Vagina (tissue), 2 donors: ENCODE data around the gene PITRM1. TPM values are rescaled to one million over a fixed set of nuclear protein-coding genes. Genes with fewer than 3 reads are reported as not detected.

Experiments used
- DNase-seq, 2 donors: peaks; one replicate each; pipeline ENCODE4 v3.0.0-alpha.2; 2017; ENCODE audit errors: extremely low spot score in 2 of 2
- H3K27ac ChIP-seq: fragments of 200-600 bp; sonication (generic); one replicate; pipeline ENCODE4 v1.5.1; 2019
- H3K27me3 ChIP-seq: fragments of 200-600 bp; sonication (generic); one replicate; pipeline ENCODE4 v1.5.1; 2019
- H3K36me3 ChIP-seq, 2 donors: fragments of 200-600 bp; sonication (generic); one replicate each; pipeline ENCODE4 v1.5.1; 2017 to 2019
- H3K4me1 ChIP-seq: fragments of 200-600 bp; sonication (generic); one replicate; pipeline ENCODE4 v1.5.1; 2019
- H3K4me3 ChIP-seq, 2 donors: fragments of 200-600 bp; sonication (generic); 1 replicate in 1 of 2; 2 replicates in 1 of 2; pipeline ENCODE4 v1.5.1; 2016 to 2019
- H3K9me3 ChIP-seq: fragments of 200-600 bp; sonication (generic); one replicate; pipeline ENCODE4 v1.5.1; 2019
- POLR2A ChIP-seq, 2 donors: fragments of 450-650 bp; IDR thresholded peaks; one replicate each; pipeline ENCODE4 v1.6.1; 2017; ENCODE audit warnings: antibody characterized with exemption in 2 of 2, mild to moderate bottlenecking in 2 of 2, moderate library complexity in 2 of 2
- POLR2AphosphoS5 ChIP-seq, 2 donors: sonication (generic); formaldehyde crosslinking; IDR thresholded peaks; one replicate each; pipeline ENCODE4 v1.9.0; 2017; ENCODE audit warnings: antibody characterized with exemption in 2 of 2, mild to moderate bottlenecking in 2 of 2, low read depth in 1 of 2; ENCODE audit not compliant: insufficient read depth in 1 of 2
- intact Hi-C: fragments of 100-400 bp; cut with DNase I; formaldehyde crosslinking; loops from one replicate; pipeline ENCODE4 v1.15.1; 2023
- total RNA-seq: library from RNA; depleted of rRNA; stranded (reverse); fragments of >200 nt; gene quantifications from one replicate; pipeline ENCODE4 v1.2.3, GENCODE V29; 2016
- TF ChIP-seq, protein P1 (sequence below), 3 experiments: fragments of 450-650 bp in 2 of 3; fragments of 200-600 bp in 1 of 3; sonication (generic) in 1 of 3; IDR thresholded peaks; one replicate each; pipeline ENCODE4 v1.5.1; 2017 to 2019; ENCODE audit warnings: antibody characterized with exemption in 3 of 3, mild to moderate bottlenecking in 2 of 3, moderate library complexity in 2 of 3

Gene PITRM1
- total RNA-seq, 1 donor from 2014 or later = 58.9 TPM

DNA sequence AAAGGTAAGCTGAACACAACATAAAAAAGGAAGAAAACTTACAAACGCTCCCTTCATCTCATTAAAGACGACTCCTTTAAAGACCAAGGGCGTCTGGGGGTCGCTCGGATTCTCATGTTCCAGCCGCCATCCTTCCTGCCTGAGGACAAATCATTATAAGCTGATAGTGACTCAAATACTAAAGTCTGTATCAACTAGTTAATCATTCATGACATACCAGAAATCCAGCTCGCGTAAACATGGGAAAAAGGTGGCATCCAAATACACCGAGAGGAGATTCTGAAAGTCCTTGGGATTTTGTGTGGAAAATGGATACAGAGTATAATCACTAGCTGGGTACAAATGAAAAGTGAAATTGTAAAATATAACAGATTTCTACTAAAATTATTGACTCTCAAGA lies 7.4 kb downstream of the PITRM1 start:
- no peak overlapping the region for H3K27ac ChIP-seq
- H3K36me3 ChIP-seq = peaks cover 2 to 87% of the 10 kb centered on the region in 2 donors
- intact Hi-C loops = no loop called here
- no peak overlapping the region for H3K4me3 ChIP-seq
- H3K4me1 ChIP-seq = no peaks in the 10 kb centered on the region
- H3K27me3 ChIP-seq = no peaks in the 10 kb centered on the region
- H3K9me3 ChIP-seq = no peaks in the 10 kb centered on the region
- no peak for DNase-seq
- TF ChIP-seq, protein P1, sequence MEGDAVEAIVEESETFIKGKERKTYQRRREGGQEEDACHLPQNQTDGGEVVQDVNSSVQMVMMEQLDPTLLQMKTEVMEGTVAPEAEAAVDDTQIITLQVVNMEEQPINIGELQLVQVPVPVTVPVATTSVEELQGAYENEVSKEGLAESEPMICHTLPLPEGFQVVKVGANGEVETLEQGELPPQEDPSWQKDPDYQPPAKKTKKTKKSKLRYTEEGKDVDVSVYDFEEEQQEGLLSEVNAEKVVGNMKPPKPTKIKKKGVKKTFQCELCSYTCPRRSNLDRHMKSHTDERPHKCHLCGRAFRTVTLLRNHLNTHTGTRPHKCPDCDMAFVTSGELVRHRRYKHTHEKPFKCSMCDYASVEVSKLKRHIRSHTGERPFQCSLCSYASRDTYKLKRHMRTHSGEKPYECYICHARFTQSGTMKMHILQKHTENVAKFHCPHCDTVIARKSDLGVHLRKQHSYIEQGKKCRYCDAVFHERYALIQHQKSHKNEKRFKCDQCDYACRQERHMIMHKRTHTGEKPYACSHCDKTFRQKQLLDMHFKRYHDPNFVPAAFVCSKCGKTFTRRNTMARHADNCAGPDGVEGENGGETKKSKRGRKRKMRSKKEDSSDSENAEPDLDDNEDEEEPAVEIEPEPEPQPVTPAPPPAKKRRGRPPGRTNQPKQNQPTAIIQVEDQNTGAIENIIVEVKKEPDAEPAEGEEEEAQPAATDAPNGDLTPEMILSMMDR (IDR thresholded peaks at IDR 0.05) = no peak
- no peak for TF ChIP-seq POLR2AphosphoS5 (IDR thresholded peaks at IDR 0.05; ENCODE audit: insufficient read depth in 1 of 2, low read depth in 1 of 2)
- TF ChIP-seq POLR2A (IDR thresholded peaks at IDR 0.05) = no peak

DNA sequence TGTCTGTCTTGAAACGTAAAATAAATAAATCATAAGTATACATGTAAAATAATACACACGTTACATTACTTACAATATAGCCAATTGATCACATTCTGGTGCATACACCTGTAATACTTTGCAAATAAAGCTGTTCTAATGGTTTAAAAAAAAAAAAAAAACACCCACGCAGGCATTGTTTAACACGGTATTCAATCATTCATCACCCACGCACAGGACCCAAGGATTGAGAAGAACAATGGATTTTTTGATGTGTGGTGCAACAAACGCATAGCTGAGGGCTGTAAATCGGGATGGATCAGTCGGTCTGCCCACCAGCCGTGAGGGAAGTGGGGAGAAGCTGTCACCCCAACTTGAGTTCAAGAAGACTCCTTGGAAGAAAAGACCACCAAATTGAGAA lies 8.7 kb downstream of the PITRM1 start:
- H3K4me3 ChIP-seq = no peak overlapping the region
- intact Hi-C loops = no loop called here

DNA sequence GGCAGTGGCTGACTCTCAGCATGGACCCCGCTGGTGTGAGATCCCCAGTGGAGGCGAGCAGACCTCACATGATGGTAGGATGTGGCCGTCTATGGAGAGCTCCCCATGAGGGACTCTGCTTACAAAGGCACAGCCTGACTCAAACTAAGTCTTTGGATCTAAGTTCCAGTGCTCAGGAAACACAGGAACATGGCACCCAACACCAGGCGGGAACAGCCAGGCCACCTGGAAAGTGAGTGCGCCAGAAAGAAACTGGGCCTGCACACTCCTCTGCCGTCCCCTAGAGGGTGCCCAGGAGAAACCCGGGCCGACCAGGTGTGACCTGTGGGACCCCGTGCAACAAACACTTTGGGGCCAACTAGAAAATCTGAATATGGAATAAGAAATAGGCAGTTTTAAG lies 10.0 kb downstream of the PITRM1 start:
- no peak for DNase-seq
- TF ChIP-seq POLR2A (IDR thresholded peaks at IDR 0.05) (no peak), POLR2AphosphoS5 (IDR thresholded peaks at IDR 0.05; ENCODE audit: insufficient read depth in 1 of 2, low read depth in 1 of 2) (no peak)
- TF ChIP-seq, protein P1 (IDR thresholded peaks at IDR 0.05) = no peak
- Histone ChIP-seq H3K36me3 (peaks cover 2 to 85% of the 10 kb centered on the region in 2 donors), H3K27me3 (no peaks in the 10 kb centered on the region), H3K27ac (no peak overlapping the region), H3K9me3 (no peaks in the 10 kb centered on the region), H3K4me1 (no peaks in the 10 kb centered on the region), H3K4me3 (no peak overlapping the region)
- intact Hi-C loops = no loop called here

More for the DNA sequence above, 8.7 kb downstream of the PITRM1 start:
- Histone ChIP-seq H3K9me3 (no peaks in the 10 kb centered on the region), H3K27ac (no peak overlapping the region), H3K4me1 (no peaks in the 10 kb centered on the region), H3K27me3 (no peaks in the 10 kb centered on the region), H3K36me3 (peaks cover 2 to 85% of the 10 kb centered on the region in 2 donors)
- DNase-seq = no peak
- TF ChIP-seq POLR2A (IDR thresholded peaks at IDR 0.05) (no peak), POLR2AphosphoS5 (IDR thresholded peaks at IDR 0.05; ENCODE audit: insufficient read depth in 1 of 2, low read depth in 1 of 2) (no peak)
- TF ChIP-seq, protein P1 (IDR thresholded peaks at IDR 0.05) = no peak

DNA sequence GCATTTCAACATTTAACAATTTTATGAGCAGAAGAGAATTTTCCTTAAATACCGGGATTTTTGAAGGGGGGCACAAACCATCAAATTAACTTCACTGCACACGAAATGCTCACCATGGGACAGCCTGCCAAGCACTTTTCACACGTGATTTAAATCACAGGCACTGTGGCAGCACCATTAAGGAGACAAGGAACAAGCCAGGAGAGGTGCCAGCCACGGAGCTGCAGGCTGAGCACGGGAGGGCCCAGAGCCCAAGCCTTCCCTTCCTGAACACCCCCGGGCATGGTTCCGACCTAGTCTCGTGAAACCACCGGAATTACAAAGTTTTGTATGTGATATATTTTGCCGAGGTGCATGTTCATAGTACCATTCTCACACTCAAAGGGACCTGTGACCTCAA lies 13.4 kb downstream of the PITRM1 start:
- Histone ChIP-seq H3K27me3 (no peaks in the 10 kb centered on the region), H3K4me1 (no peaks in the 10 kb centered on the region), H3K27ac (no peak overlapping the region), H3K4me3 (no peak overlapping the region), H3K9me3 (no peaks in the 10 kb centered on the region), H3K36me3 (peaks cover 2 to 82% of the 10 kb centered on the region in 2 donors)
- intact Hi-C loops = no loop called here
- DNase-seq = no peak
- TF ChIP-seq, protein P1 (IDR thresholded peaks at IDR 0.05) = no peak
- TF ChIP-seq POLR2AphosphoS5 (IDR thresholded peaks at IDR 0.05; ENCODE audit: insufficient read depth in 1 of 2, low read depth in 1 of 2) (no peak), POLR2A (IDR thresholded peaks at IDR 0.05) (no peak)

DNA sequence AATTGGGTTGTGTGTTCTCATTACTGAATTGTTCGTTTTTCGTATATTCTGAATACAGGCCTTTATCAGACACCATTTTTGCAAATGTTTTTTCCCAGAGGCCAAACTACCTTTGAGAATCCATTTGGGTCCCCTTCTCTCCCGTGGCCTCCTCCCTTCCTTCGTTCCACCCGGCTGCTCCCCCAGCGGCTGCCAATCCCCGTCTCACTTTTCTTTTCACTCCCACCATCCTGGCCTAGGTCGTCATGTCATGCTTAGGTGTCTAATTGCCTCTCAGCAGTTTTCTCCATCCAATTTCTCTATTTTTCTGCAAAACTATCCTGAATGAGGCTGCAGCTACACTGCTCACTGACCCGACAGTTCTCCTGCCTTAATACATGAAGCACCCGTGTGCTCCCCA lies 17.9 kb downstream of the PITRM1 start:
- Histone ChIP-seq H3K9me3 (no peaks in the 10 kb centered on the region), H3K36me3 (peaks cover 0 to 95% of the 10 kb centered on the region in 2 donors), H3K27ac (no peak overlapping the region), H3K4me3 (no peak overlapping the region), H3K27me3 (no peaks in the 10 kb centered on the region), H3K4me1 (no peaks in the 10 kb centered on the region)
- intact Hi-C loops = no loop called here
- TF ChIP-seq, protein P1 (IDR thresholded peaks at IDR 0.05) = no peak
- TF ChIP-seq POLR2A (IDR thresholded peaks at IDR 0.05) (no peak), POLR2AphosphoS5 (IDR thresholded peaks at IDR 0.05; ENCODE audit: insufficient read depth in 1 of 2, low read depth in 1 of 2) (no peak)
- DNase-seq = no peak
